H9 (cell line): Measurements from ENCODE around the gene TMEM161A. TPM values are rescaled to one million over a fixed set of nuclear protein-coding genes. Genes with fewer than 3 reads are reported as not detected.

ENCODE experiments used
- DNase-seq: peaks from one replicate; pipeline ENCODE4 v3.0.0-alpha.2; 2017
- H2AFZ ChIP-seq: one replicate; pipeline ENCODE4 v1.6.1; 2013; ENCODE audit warnings: mild to moderate bottlenecking, low read length, control low read depth, moderate library complexity
- H2AK5ac ChIP-seq: 2 replicates; pipeline ENCODE4 v1.6.1; 2013; ENCODE audit warnings: low read length, control low read depth, mixed read lengths; ENCODE audit not compliant: insufficient read length
- H2BK120ac ChIP-seq: one replicate; pipeline ENCODE4 v1.6.1; 2013; ENCODE audit warnings: low read depth, mild to moderate bottlenecking, low read length, control low read depth, inconsistent platforms; ENCODE audit not compliant: poor library complexity, severe bottlenecking
- H2BK12ac ChIP-seq: 2 replicates; pipeline ENCODE4 v1.6.1; 2013; ENCODE audit warnings: low read length, control low read depth, mixed read lengths, low read depth; ENCODE audit not compliant: insufficient read length
- H2BK15ac ChIP-seq: 2 replicates; pipeline ENCODE4 v1.6.1; 2013; ENCODE audit warnings: low read depth, low read length, control low read depth
- H2BK20ac ChIP-seq: one replicate; pipeline ENCODE4 v1.6.1; 2013; ENCODE audit warnings: low read depth, mild to moderate bottlenecking, low read length, control low read depth, inconsistent platforms; ENCODE audit not compliant: poor library complexity, severe bottlenecking
- H2BK5ac ChIP-seq: 2 replicates; pipeline ENCODE4 v1.6.1; 2013; ENCODE audit warnings: low read length, control low read depth, mixed read lengths; ENCODE audit not compliant: insufficient read length
- H3K14ac ChIP-seq: 2 replicates; pipeline ENCODE4 v1.6.1; 2013; ENCODE audit warnings: low read length, control low read depth; ENCODE audit not compliant: insufficient read depth
- H3K18ac ChIP-seq: 2 replicates; pipeline ENCODE4 v1.6.1; 2013; ENCODE audit warnings: low read depth, mild to moderate bottlenecking, mixed read lengths, low read length, control low read depth; ENCODE audit not compliant: insufficient read length
- H3K23ac ChIP-seq: 2 replicates; pipeline ENCODE4 v1.6.1; 2013; ENCODE audit warnings: low read length, control low read depth, mixed read lengths, low read depth; ENCODE audit not compliant: insufficient read length
- H3K23me2 ChIP-seq: 2 replicates; pipeline ENCODE4 v1.6.1; 2013; ENCODE audit warnings: low read depth, mild to moderate bottlenecking, mixed read lengths, low read length, control low read depth; ENCODE audit not compliant: insufficient read length, poor library complexity, severe bottlenecking
- H3K27ac ChIP-seq: 2 replicates; pipeline ENCODE4 v1.5.1; 2013; ENCODE audit warnings: low read length, control low read depth, mixed read lengths, low read depth; ENCODE audit not compliant: insufficient read length
- H3K27me3 ChIP-seq: 2 replicates; pipeline ENCODE4 v1.6.1; 2013; ENCODE audit warnings: low read length, control low read depth, inconsistent platforms; ENCODE audit not compliant: insufficient read depth
- H3K4ac ChIP-seq: 2 replicates; pipeline ENCODE4 v1.6.1; 2013; ENCODE audit warnings: low read depth, mild to moderate bottlenecking, control low read depth, inconsistent platforms, low read length, moderate library complexity
- H3K4me1 ChIP-seq: 2 replicates; pipeline ENCODE4 v1.6.1; 2013; ENCODE audit warnings: low read length, control low read depth, inconsistent platforms; ENCODE audit not compliant: insufficient read depth
- H3K4me2 ChIP-seq: 2 replicates; pipeline ENCODE4 v1.6.1; 2013; ENCODE audit warnings: low read length, control low read depth, mixed read lengths; ENCODE audit not compliant: insufficient read length, insufficient read depth
- H3K56ac ChIP-seq: 2 replicates; pipeline ENCODE4 v1.6.1; 2013; ENCODE audit warnings: low read depth, mild to moderate bottlenecking, mixed read lengths, low read length, control low read depth; ENCODE audit not compliant: insufficient read length
- H3K79me1 ChIP-seq: 2 replicates; pipeline ENCODE4 v1.6.1; 2013; ENCODE audit warnings: low read depth, mild to moderate bottlenecking, moderate library complexity, low read length, control low read depth, inconsistent platforms; ENCODE audit not compliant: insufficient read depth, poor library complexity, severe bottlenecking
- H3K79me2 ChIP-seq: 2 replicates; pipeline ENCODE4 v1.6.1; 2013; ENCODE audit warnings: low read length, control low read depth, inconsistent platforms; ENCODE audit not compliant: insufficient read depth
- H3K9ac ChIP-seq: 2 replicates; pipeline ENCODE4 v1.6.1; 2013; ENCODE audit warnings: low read length, control low read depth, mixed read lengths; ENCODE audit not compliant: insufficient read length; ENCODE audit errors: extremely low read depth
- H3K9me3 ChIP-seq: one replicate; pipeline ENCODE4 v1.6.1; 2013; ENCODE audit warnings: low read depth, low read length, inconsistent platforms; ENCODE audit not compliant: control insufficient read depth
- H3T11ph ChIP-seq: one replicate; pipeline ENCODE4 v1.6.1; 2013; ENCODE audit warnings: mild to moderate bottlenecking, low read length, control low read depth, inconsistent platforms
- H4K20me1 ChIP-seq: one replicate; pipeline ENCODE4 v1.6.1; 2013; ENCODE audit not compliant: control insufficient read depth, insufficient read length, insufficient read depth
- H4K5ac ChIP-seq: 2 replicates; pipeline ENCODE4 v1.6.1; 2013; ENCODE audit warnings: low read depth, mild to moderate bottlenecking, mixed read lengths, low read length, control low read depth; ENCODE audit not compliant: insufficient read length
- H4K8ac ChIP-seq: replicated peaks from 2 replicates; pipeline ENCODE4 v1.6.1; 2013; ENCODE audit warnings: low read length, control low read depth, mixed read lengths, low read depth; ENCODE audit not compliant: insufficient read length
- H4K91ac ChIP-seq: 2 replicates; pipeline ENCODE4 v1.6.1; 2013; ENCODE audit warnings: low read depth, mild to moderate bottlenecking, moderate library complexity, mixed read lengths, low read length, control low read depth; ENCODE audit not compliant: insufficient read length
- H3K27ac Mint-ChIP-seq, 3 experiments: 2 replicates in 2 of 3; 3 replicates in 1 of 3; pipeline ENCODE4 v1.8.0; 2020 to 2021; ENCODE audit warnings: mixed read lengths in 3 of 3, mild to moderate bottlenecking in 1 of 3, moderate library complexity in 1 of 3
- H3K27me3 Mint-ChIP-seq: 2 replicates; pipeline ENCODE4 v1.8.0; 2021; ENCODE audit warnings: low read depth, mild to moderate bottlenecking, moderate library complexity, mixed read lengths
- H3K36me3 Mint-ChIP-seq, 3 experiments: 2 replicates in 2 of 3; 3 replicates in 1 of 3; pipeline ENCODE4 v1.8.0; 2020 to 2021; ENCODE audit warnings: low read depth in 3 of 3, mixed read lengths in 3 of 3; ENCODE audit not compliant: insufficient read depth in 1 of 3
- H3K4me1 Mint-ChIP-seq, 2 experiments: 2 replicates each; pipeline ENCODE4 v1.8.0; 2020; ENCODE audit warnings: mixed read lengths in 2 of 2
- H3K4me3 Mint-ChIP-seq, 2 experiments: 2 replicates in 1 of 2; 3 replicates in 1 of 2; pipeline ENCODE4 v1.8.0; 2020 to 2021; ENCODE audit warnings: mild to moderate bottlenecking in 2 of 2, mixed read lengths in 2 of 2, moderate library complexity in 1 of 2
- H3K9me3 Mint-ChIP-seq, 2 experiments: 2 replicates in 1 of 2; 3 replicates in 1 of 2; pipeline ENCODE4 v1.8.0; 2020; ENCODE audit warnings: mild to moderate bottlenecking in 2 of 2, mixed read lengths in 2 of 2, moderate library complexity in 1 of 2
- CTCF ChIP-seq: fragments of 200-600 bp; sonication (generic); conservative IDR thresholded peaks from 3 replicates; pipeline ENCODE4 v1.8.0; 2021; ENCODE audit warnings: antibody characterized with exemption, mild to moderate bottlenecking
- WGBS: extraction: QIAGEN DNeasy Blood & Tissue Kit; methylation state at CpG from one replicate; pipeline ENCODE4 v1.1.7; 2013; ENCODE audit warnings: missing lambda C conversion rate, low lambda C conversion rate, mixed read lengths; ENCODE audit not compliant: insufficient read length; ENCODE audit errors: extremely low coverage; 5-methylcytosine and 5-hydroxymethylcytosine counted together
- total RNA-seq: library from RNA; stranded (reverse); gene quantifications from 2 replicates; pipeline ENCODE4 v1.2.1, GENCODE V29; 2021

TMEM161A gene
- total RNA-seq, 1 experiment from 2014 or later, result 40.9 TPM

- H3K27me3 ChIP-seq, result no peaks in the 10 kb centered on the region
- no peak overlapping the region for H4K91ac ChIP-seq
- no peak overlapping the region for H3K14ac ChIP-seq
- no peak overlapping the region for H3K4ac ChIP-seq
- no peak overlapping the region for H3K56ac ChIP-seq
- no CpG with 5 or more reads among the region's 3 CpGs for WGBS
- no peak overlapping the region for H2BK120ac ChIP-seq
- Mint-ChIP-seq H3K9me3 (peaks cover 16 to 17% of the 10 kb centered on the region in 2 experiments), H3K36me3 (peaks cover 26 to 35% (median 35%) of the 10 kb centered on the region in 3 experiments), H3K27me3 (peaks cover 4% of the 10 kb centered on the region), H3K27ac (no peak overlapping the region), H3K4me3 (no peak overlapping the region), H3K4me1 (peaks cover 6 to 7% of the 10 kb centered on the region in 2 experiments)
- no peak overlapping the region for H2BK15ac ChIP-seq
- no peak overlapping the region for H3K23ac ChIP-seq
- H4K20me1 ChIP-seq, result peaks cover 3% of the 10 kb centered on the region
- H2AFZ ChIP-seq, result no peak overlapping the region
- H2BK12ac ChIP-seq, result no peak overlapping the region
- H2AK5ac ChIP-seq, result no peak overlapping the region
- no peak overlapping the region for H3K18ac ChIP-seq
- peaks cover 8% of the 10 kb centered on the region for H3K23me2 ChIP-seq
- no peak overlapping the region for H2BK20ac ChIP-seq
- no peak overlapping the region for H3T11ph ChIP-seq
- no peaks in the 10 kb centered on the region for H3K4me1 ChIP-seq
- H3K4me2 ChIP-seq, result no peak overlapping the region
- H3K79me1 ChIP-seq, result no peaks in the 10 kb centered on the region
- no peak overlapping the region for H3K27ac ChIP-seq
- H3K79me2 ChIP-seq, result no peaks in the 10 kb centered on the region
- H3K9me3 ChIP-seq, result peaks cover 6% of the 10 kb centered on the region
- no peak overlapping the region for H4K8ac ChIP-seq
- no peak for TF ChIP-seq CTCF
- no peak overlapping the region for H4K5ac ChIP-seq
- H2BK5ac ChIP-seq, result no peak overlapping the region
- no peak overlapping the region for H3K9ac ChIP-seq
- DNase-seq, result no peak
Measured at GRCh38 chr19:19131989-19132388, 6.3 kb downstream of the TMEM161A start.
